Caco-2 (cell line): Measurements from ENCODE around the gene ARHGDIG. TPM values are rescaled to one million over a fixed set of nuclear protein-coding genes. Genes with fewer than 3 reads are reported as not detected.
"Not testable (repeated sequence)": the region's sequence is repeated elsewhere in the genome, so short reads cannot be mapped to it uniquely, and the experiment has no call there.

Experiments
- BruUV-seq: library from RNA; stranded (reverse); fragments of 400-500 nt; replicated peaks from 2 replicates; lab custom pipeline; 2021; lab: Mats Ljungman, UMichigan
- CTCF ChIA-PET: fragments of 300-600 bp; sonication (Branson Sonifier 250); formaldehyde crosslinking; loops from one replicate; lab custom pipeline; 2022; ENCODE audit warnings: antibody characterized with exemption; lab: Charles Lee
- POLR2A ChIA-PET: fragments of 300-600 bp; sonication (Branson Sonifier 250); formaldehyde crosslinking; loops from one replicate; lab custom pipeline; 2022; ENCODE audit warnings: antibody characterized with exemption; lab: Charles Lee
- DNase-seq, 2 experiments: peaks; one replicate each; pipeline versions ENCODE4 v3.0.0 to v3.0.0-alpha.2; 2020 to 2022
- H3K27me3 ChIP-seq: replicated peaks from 2 replicates; pipeline ENCODE4 v1.6.0; 2011; ENCODE audit warnings: low read length; ENCODE audit not compliant: control insufficient read depth, insufficient read depth
- H3K36me3 ChIP-seq: 2 replicates; pipeline ENCODE4 v1.5.1; 2011; ENCODE audit warnings: low read length; ENCODE audit not compliant: control insufficient read depth, insufficient read depth
- H3K4me1 ChIP-seq: fragments of 250-450 bp; sonication (Bioruptor Pico); 2 replicates; pipeline ENCODE4 v1.5.1; 2020; ENCODE audit warnings: mild to moderate bottlenecking
- H3K4me3 ChIP-seq: 2 replicates; pipeline ENCODE4 v1.5.1; 2011; ENCODE audit warnings: low read depth, mild to moderate bottlenecking, control low read depth, low read length
- H3K9me3 ChIP-seq: fragments of 250-450 bp; sonication (Bioruptor Pico); 2 replicates; pipeline ENCODE4 v1.5.1; 2020; ENCODE audit warnings: mild to moderate bottlenecking, moderate library complexity
- H3K27ac Mint-ChIP-seq: one replicate; pipeline ENCODE4 v1.8.0; 2022; ENCODE audit warnings: mixed read lengths; ENCODE audit not compliant: unreplicated experiment
- H3K27me3 Mint-ChIP-seq: one replicate; pipeline ENCODE4 v1.8.0; 2022; ENCODE audit warnings: mixed read lengths; ENCODE audit not compliant: insufficient read depth, unreplicated experiment
- H3K36me3 Mint-ChIP-seq: one replicate; pipeline ENCODE4 v1.8.0; 2022; ENCODE audit warnings: mild to moderate bottlenecking, mixed read lengths; ENCODE audit not compliant: insufficient read depth, unreplicated experiment
- H3K4me1 Mint-ChIP-seq: one replicate; pipeline ENCODE4 v1.8.0; 2022; ENCODE audit warnings: low read depth, mixed read lengths; ENCODE audit not compliant: unreplicated experiment
- H3K4me3 Mint-ChIP-seq: one replicate; pipeline ENCODE4 v1.8.0; 2022; ENCODE audit warnings: mild to moderate bottlenecking, moderate library complexity, mixed read lengths; ENCODE audit not compliant: unreplicated experiment
- H3K9me3 Mint-ChIP-seq: one replicate; pipeline ENCODE4 v1.8.0; 2022; ENCODE audit warnings: mixed read lengths; ENCODE audit not compliant: unreplicated experiment
- CTCF ChIP-seq, 2 experiments: fragments of 200-600 bp in 1 of 2; IDR thresholded peaks; 1 replicate in 1 of 2; 2 replicates in 1 of 2; pipeline versions ENCODE4 v1.5.1 to v1.8.0; 2011 to 2022; ENCODE audit warnings: antibody characterized with exemption in 1 of 2, control low read depth in 1 of 2, inconsistent platforms in 1 of 2, low read depth in 1 of 2, low read length in 1 of 2, mild to moderate bottlenecking in 1 of 2, moderate library complexity in 1 of 2; ENCODE audit not compliant: insufficient read depth in 1 of 2, severe bottlenecking in 1 of 2, unreplicated experiment in 1 of 2
- intact Hi-C: fragments of 100-400 bp; cut with micrococcal nuclease; formaldehyde crosslinking; loops from one replicate; pipeline ENCODE4 v1.10.0; 2022; ENCODE audit not compliant: unreplicated experiment
- total RNA-seq: library from RNA; stranded (reverse); gene quantifications from 2 replicates; pipeline ENCODE4 v1.2.3, GENCODE V29; 2022

The ARHGDIG gene
- total RNA-seq, 1 experiment from 2014 or later = 2.1 TPM

DNA sequence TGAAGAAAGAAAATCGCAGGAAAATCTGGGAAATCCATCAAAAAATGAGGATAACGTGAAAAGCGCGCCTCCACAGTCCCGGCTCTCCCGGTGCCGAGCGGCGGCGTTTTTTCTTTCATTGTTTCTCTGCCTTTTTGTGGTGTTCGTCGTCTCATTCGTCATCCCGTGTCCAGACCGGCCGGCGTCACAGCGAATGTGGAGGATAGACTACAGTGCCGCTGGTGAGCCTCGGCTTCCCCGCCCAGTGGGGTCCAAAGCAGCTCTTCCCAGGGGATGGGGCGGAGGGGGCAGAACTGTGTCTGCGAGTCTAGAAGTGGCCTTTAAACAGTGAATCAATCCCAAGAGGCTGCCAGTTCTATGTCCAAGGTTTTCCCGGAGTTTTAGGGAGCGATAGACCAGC is 25.9 kb upstream of the ARHGDIG start:
- intact Hi-C loops = no loop called here
- Mint-ChIP-seq H3K4me1 (peaks cover 14% of the 10 kb centered on the region), H3K4me3 (no peak overlapping the region), H3K27ac (no peak overlapping the region), H3K27me3 (no peaks in the 10 kb centered on the region), H3K9me3 (no peaks in the 10 kb centered on the region), H3K36me3 (peaks cover 20% of the 10 kb centered on the region)
- H3K9me3 ChIP-seq = no peaks in the 10 kb centered on the region
- CTCF ChIA-PET = no interaction called here
- TF ChIP-seq CTCF (IDR thresholded peaks at IDR 0.05; ENCODE audit: insufficient read depth in 1 of 2, low read depth in 1 of 2, low read length in 1 of 2, severe bottlenecking in 1 of 2, unreplicated experiment in 1 of 2) = no peak
- H3K4me3 ChIP-seq = no peak overlapping the region
- peaks cover 10% of the 10 kb centered on the region for H3K4me1 ChIP-seq
- DNase-seq = no peak
- BruUV-seq = no TSS peak
- peaks cover 3% of the 10 kb centered on the region for H3K36me3 ChIP-seq
- POLR2A ChIA-PET = no interaction called here
- H3K27me3 ChIP-seq = no peaks in the 10 kb centered on the region

DNA sequence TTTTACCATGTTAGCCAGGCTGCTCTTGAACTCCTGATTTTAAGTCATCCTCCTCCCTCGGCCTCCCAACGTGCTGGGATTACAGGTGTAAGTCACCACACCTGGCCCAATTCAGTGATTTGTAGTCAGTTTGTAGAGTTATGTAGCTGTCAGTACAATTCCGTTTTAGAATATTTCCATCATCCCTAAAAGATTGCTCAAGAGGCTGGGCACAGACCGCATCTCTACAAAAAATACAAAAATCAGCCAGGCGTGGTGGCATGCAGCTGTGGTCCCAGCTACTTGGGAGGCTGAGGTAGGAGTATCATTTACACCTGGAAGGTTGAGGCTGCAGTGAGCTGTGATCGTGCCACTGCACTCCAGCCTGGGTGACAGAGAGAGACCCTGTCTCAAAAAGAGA is 25.2 kb upstream of the ARHGDIG start:
- intact Hi-C loops = no loop called here
- ChIA-PET CTCF (no interaction called here), POLR2A (no interaction called here)
- Mint-ChIP-seq H3K4me1 (peaks cover 14% of the 10 kb centered on the region), H3K27me3 (no peaks in the 10 kb centered on the region), H3K4me3 (no peak overlapping the region), H3K36me3 (peaks cover 19% of the 10 kb centered on the region), H3K9me3 (no peaks in the 10 kb centered on the region), H3K27ac (no peak overlapping the region)
- no TSS peak for BruUV-seq
- Histone ChIP-seq H3K36me3 (peaks cover 3% of the 10 kb centered on the region), H3K4me3 (no peak overlapping the region), H3K4me1 (peaks cover 10% of the 10 kb centered on the region), H3K9me3 (no peaks in the 10 kb centered on the region), H3K27me3 (no peaks in the 10 kb centered on the region)
- no peak for DNase-seq
- TF ChIP-seq CTCF (IDR thresholded peaks at IDR 0.05; ENCODE audit: insufficient read depth in 1 of 2, low read depth in 1 of 2, low read length in 1 of 2, severe bottlenecking in 1 of 2, unreplicated experiment in 1 of 2) = no peak

- H3K4me3 ChIP-seq, H3K9me3 ChIP-seq, H3K27ac Mint-ChIP-seq, intact Hi-C loops, H3K4me1 Mint-ChIP-seq, H3K27me3 Mint-ChIP-seq, POLR2A ChIA-PET, BruUV-seq, H3K27me3 ChIP-seq, H3K4me3 Mint-ChIP-seq, DNase-seq, CTCF ChIA-PET, H3K9me3 Mint-ChIP-seq, H3K4me1 ChIP-seq, H3K36me3 ChIP-seq: not testable (repeated sequence)
- H3K36me3 Mint-ChIP-seq = peaks cover 14% of the 10 kb centered on the region
These were observed 22.3 kb upstream of the ARHGDIG start for GRCh38 chr16:258091-258490.

DNA sequence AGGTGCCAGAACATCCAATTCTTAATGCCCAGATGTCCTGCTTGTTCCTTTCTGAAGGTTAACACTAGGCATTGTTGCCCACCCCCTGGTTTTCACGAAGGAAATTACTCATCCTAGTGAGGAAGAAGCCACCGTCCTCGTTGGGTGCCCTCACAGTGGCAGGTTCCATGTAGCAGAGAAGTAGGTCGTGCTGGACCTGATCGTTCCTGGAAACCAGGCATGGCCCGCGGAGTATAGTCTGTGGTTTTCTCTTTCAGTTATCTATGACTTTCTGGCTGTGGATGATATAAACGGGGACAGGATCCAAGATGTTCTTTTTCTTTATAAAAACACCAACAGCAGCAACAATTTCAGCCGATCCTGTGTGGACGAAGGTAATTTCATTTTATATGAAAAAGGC is 21.2 kb upstream of the ARHGDIG start:
- Histone ChIP-seq H3K4me3 (no peak overlapping the region), H3K4me1 (no peaks in the 10 kb centered on the region), H3K36me3 (no peaks in the 10 kb centered on the region; the same call in 1 of the 2 replicates), H3K9me3 (no peaks in the 10 kb centered on the region), H3K27me3 (no peaks in the 10 kb centered on the region)
- ChIA-PET POLR2A (no interaction called here), CTCF (no interaction called here)
- Mint-ChIP-seq H3K36me3 (peaks cover 21% of the 10 kb centered on the region), H3K9me3 (no peaks in the 10 kb centered on the region), H3K27me3 (no peaks in the 10 kb centered on the region), H3K27ac (no peak overlapping the region), H3K4me1 (no peaks in the 10 kb centered on the region), H3K4me3 (no peak overlapping the region)
- no TSS peak for BruUV-seq
- DNase-seq = no peak
- intact Hi-C loops = no loop called here
- no peak for TF ChIP-seq CTCF (IDR thresholded peaks at IDR 0.05; ENCODE audit: insufficient read depth in 1 of 2, low read depth in 1 of 2, low read length in 1 of 2, severe bottlenecking in 1 of 2, unreplicated experiment in 1 of 2)
